Panc1 (cell line): ENCODE results near the gene KCNH5. TPM values are rescaled to one million over a fixed set of nuclear protein-coding genes. Genes with fewer than 3 reads are reported as not detected.

Experiments
- ATAC-seq: fragments of 200-7000 bp; cut with Tn5 transposase; 2 replicates; pipeline ENCODE4 v1.9.1; 2020; ENCODE audit warnings: mild to moderate bottlenecking, moderate library complexity
- BruUV-seq: library from RNA; stranded (reverse); fragments of 400-500 nt; replicated peaks from 2 replicates; lab custom pipeline; 2021; lab: Mats Ljungman, UMichigan
- CTCF ChIA-PET: fragments of 300-600 bp; sonication (Branson Sonifier 250); formaldehyde crosslinking; loops from one replicate; lab custom pipeline; 2022; ENCODE audit warnings: antibody characterized with exemption; lab: Charles Lee
- POLR2A ChIA-PET: fragments of 300-600 bp; sonication (Branson Sonifier 250); formaldehyde crosslinking; loops from one replicate; lab custom pipeline; 2022; ENCODE audit warnings: antibody characterized with exemption; lab: Charles Lee
- DNase-seq: peaks from one replicate; pipeline ENCODE4 v3.0.0-alpha.2; 2010; ENCODE audit warnings: low read depth, low spot score
- H3K27ac ChIP-seq: 2 replicates; pipeline ENCODE4 v1.5.1; 2011; ENCODE audit warnings: mild to moderate bottlenecking, low read length, inconsistent platforms
- H3K27me3 ChIP-seq: fragments of 200-500 bp; sonication (Bioruptor generic); 2 replicates; pipeline ENCODE4 v1.6.0; 2014; ENCODE audit warnings: low read length, inconsistent platforms; ENCODE audit not compliant: control insufficient read depth, insufficient read depth
- H3K36me3 ChIP-seq: fragments of 200-500 bp; sonication (Bioruptor generic); 2 replicates; pipeline ENCODE4 v1.5.1; 2014; ENCODE audit warnings: inconsistent platforms, mild to moderate bottlenecking, low read length, moderate library complexity; ENCODE audit not compliant: control insufficient read depth, insufficient read depth
- H3K4me1 ChIP-seq: 2 replicates; pipeline ENCODE4 v1.5.1; 2011; ENCODE audit warnings: inconsistent platforms, mild to moderate bottlenecking, low read length, moderate library complexity; ENCODE audit not compliant: control insufficient read depth, insufficient read depth
- H3K4me3 ChIP-seq, 2 experiments: 2 replicates each; pipeline ENCODE4 v1.5.1; 2011 to 2012; ENCODE audit warnings: low read depth in 2 of 2, low read length in 2 of 2, mild to moderate bottlenecking in 2 of 2, inconsistent platforms in 1 of 2, moderate library complexity in 1 of 2
- H3K9me3 ChIP-seq: fragments of 200-500 bp; sonication (Bioruptor generic); 2 replicates; pipeline ENCODE4 v1.5.1; 2014; ENCODE audit warnings: low read depth, mild to moderate bottlenecking, inconsistent platforms, low read length, moderate library complexity; ENCODE audit not compliant: control insufficient read depth, insufficient read depth
- CTCF ChIP-seq: fragments of 450-650 bp; IDR thresholded peaks from 2 replicates; pipeline ENCODE4 v1.5.1; 2017; ENCODE audit warnings: mild to moderate bottlenecking
- POLR2AphosphoS5 ChIP-seq: IDR thresholded peaks from 2 replicates; pipeline ENCODE4 v1.6.1; 2012; ENCODE audit warnings: mild to moderate bottlenecking, low read depth, low read length, moderate library complexity
- SIN3A ChIP-seq: IDR thresholded peaks from 2 replicates; pipeline ENCODE4 v1.6.1; 2012; ENCODE audit warnings: low read depth, mild to moderate bottlenecking, low read length, moderate library complexity, borderline replicate concordance; ENCODE audit not compliant: insufficient read depth
- TCF7L2 ChIP-seq: IDR thresholded peaks from 2 replicates; pipeline ENCODE4 v1.6.1; 2011; ENCODE audit warnings: mild to moderate bottlenecking, low read depth, low read length, inconsistent platforms
- in situ Hi-C: cut with HindIII; loops from 2 replicates; pipeline ENCODE4 v1.10.0; 2016; ENCODE audit warnings: low sequenced_read_pairs, low pct_unique_long_range_greater_than_20kb
- intact Hi-C: fragments of 100-400 bp; cut with micrococcal nuclease; formaldehyde crosslinking; loops from one replicate; pipeline ENCODE4 v1.10.0; 2022; ENCODE audit not compliant: unreplicated experiment
- total RNA-seq: library from RNA; stranded (reverse); gene quantifications from one replicate; pipeline ENCODE4 v1.2.1, GENCODE V29; 2021; ENCODE audit not compliant: unreplicated experiment
- TF ChIP-seq, protein P1 (sequence below), 2 experiments: IDR thresholded peaks; 2 replicates each; pipeline ENCODE4 v1.6.1; 2011 to 2012; ENCODE audit warnings: low read depth in 2 of 2, control low read depth in 1 of 2, low read length in 1 of 2, mild to moderate bottlenecking in 1 of 2, moderate library complexity in 1 of 2; ENCODE audit not compliant: insufficient read depth in 1 of 2

Gene KCNH5
- total RNA-seq, 1 experiment from 2014 or later: not detected

- POLR2A ChIA-PET: no interaction called here
- in situ Hi-C loops (no loop called here), intact Hi-C loops (no loop called here)
- no peaks in the 10 kb centered on the region for H3K27me3 ChIP-seq
- no peak overlapping the region for H3K27ac ChIP-seq
- CTCF ChIA-PET: no interaction called here
- no peak overlapping the region for H3K4me3 ChIP-seq
- BruUV-seq: no TSS peak
- no peaks in the 10 kb centered on the region for H3K9me3 ChIP-seq
- no peaks in the 10 kb centered on the region for H3K4me1 ChIP-seq
- DNase-seq (no peak), ATAC-seq (no peak)
- TF ChIP-seq TCF7L2 (no peak), POLR2AphosphoS5 (no peak), CTCF (no peak)
- no peaks in the 10 kb centered on the region for H3K36me3 ChIP-seq
These were observed 299.8 kb downstream of the KCNH5 start for GRCh38 chr14:62745496-62745895.

- ChIA-PET POLR2A (no interaction called here), CTCF (no interaction called here)
- in situ Hi-C loops (no loop called here), intact Hi-C loops (no loop called here)
- Histone ChIP-seq H3K36me3 (no peaks in the 10 kb centered on the region), H3K27me3 (no peaks in the 10 kb centered on the region), H3K4me3 (no peak overlapping the region), H3K27ac (no peak overlapping the region), H3K4me1 (no peaks in the 10 kb centered on the region), H3K9me3 (no peaks in the 10 kb centered on the region)
- ATAC-seq (no peak), DNase-seq (no peak)
- no peak for TF ChIP-seq CTCF
- no peak for TF ChIP-seq TCF7L2
- TF ChIP-seq, protein P1, sequence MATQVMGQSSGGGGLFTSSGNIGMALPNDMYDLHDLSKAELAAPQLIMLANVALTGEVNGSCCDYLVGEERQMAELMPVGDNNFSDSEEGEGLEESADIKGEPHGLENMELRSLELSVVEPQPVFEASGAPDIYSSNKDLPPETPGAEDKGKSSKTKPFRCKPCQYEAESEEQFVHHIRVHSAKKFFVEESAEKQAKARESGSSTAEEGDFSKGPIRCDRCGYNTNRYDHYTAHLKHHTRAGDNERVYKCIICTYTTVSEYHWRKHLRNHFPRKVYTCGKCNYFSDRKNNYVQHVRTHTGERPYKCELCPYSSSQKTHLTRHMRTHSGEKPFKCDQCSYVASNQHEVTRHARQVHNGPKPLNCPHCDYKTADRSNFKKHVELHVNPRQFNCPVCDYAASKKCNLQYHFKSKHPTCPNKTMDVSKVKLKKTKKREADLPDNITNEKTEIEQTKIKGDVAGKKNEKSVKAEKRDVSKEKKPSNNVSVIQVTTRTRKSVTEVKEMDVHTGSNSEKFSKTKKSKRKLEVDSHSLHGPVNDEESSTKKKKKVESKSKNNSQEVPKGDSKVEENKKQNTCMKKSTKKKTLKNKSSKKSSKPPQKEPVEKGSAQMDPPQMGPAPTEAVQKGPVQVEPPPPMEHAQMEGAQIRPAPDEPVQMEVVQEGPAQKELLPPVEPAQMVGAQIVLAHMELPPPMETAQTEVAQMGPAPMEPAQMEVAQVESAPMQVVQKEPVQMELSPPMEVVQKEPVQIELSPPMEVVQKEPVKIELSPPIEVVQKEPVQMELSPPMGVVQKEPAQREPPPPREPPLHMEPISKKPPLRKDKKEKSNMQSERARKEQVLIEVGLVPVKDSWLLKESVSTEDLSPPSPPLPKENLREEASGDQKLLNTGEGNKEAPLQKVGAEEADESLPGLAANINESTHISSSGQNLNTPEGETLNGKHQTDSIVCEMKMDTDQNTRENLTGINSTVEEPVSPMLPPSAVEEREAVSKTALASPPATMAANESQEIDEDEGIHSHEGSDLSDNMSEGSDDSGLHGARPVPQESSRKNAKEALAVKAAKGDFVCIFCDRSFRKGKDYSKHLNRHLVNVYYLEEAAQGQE (IDR thresholded peaks at IDR 0.05; ENCODE audit: insufficient read depth in 1 of 2, low read depth in 2 of 2, low read length in 1 of 2): no peak
- TF ChIP-seq SIN3A: no peak
- TF ChIP-seq POLR2AphosphoS5: no peak
- no TSS peak for BruUV-seq
These were observed 301.7 kb downstream of the KCNH5 start for GRCh38 chr14:62743560-62743959.

DNA sequence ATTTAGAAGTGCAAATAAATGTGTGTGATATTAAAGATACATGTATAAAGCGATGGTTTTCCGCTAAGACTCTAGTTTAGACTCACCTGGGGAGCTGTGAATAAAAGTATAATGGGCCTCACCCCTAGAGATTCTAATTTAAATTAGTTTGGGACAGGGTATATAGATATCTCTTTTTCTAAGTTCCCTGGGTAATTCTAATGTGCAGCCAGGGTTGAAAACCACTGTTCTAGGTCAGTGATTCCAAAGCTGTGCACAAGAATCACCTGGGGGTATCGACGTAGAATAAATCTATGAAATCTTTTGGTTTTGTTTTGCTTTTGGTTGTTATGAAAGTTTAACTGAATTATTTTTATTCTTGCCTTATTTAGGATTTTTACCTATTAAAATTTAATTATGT, 302.1 kb downstream of the KCNH5 start:
- H3K27ac ChIP-seq: no peak overlapping the region
- ChIA-PET POLR2A (no interaction called here), CTCF (interaction anchor here (0.6 kb wide), 1 partner anchor 15 kb away, joined by 5 read pairs; no protein-coding TSS in a partner anchor)
- H3K4me1 ChIP-seq: no peaks in the 10 kb centered on the region
- in situ Hi-C loops: no loop called here
- no peaks in the 10 kb centered on the region for H3K27me3 ChIP-seq
- DNase-seq (no peak), ATAC-seq (no peak)
- TF ChIP-seq TCF7L2: no peak
- TF ChIP-seq SIN3A: no peak
- TF ChIP-seq, protein P1 (IDR thresholded peaks at IDR 0.05; ENCODE audit: insufficient read depth in 1 of 2, low read depth in 2 of 2, low read length in 1 of 2): no peak
- TF ChIP-seq POLR2AphosphoS5: no peak
- no peak for TF ChIP-seq CTCF
- no peak overlapping the region for H3K4me3 ChIP-seq
- no TSS peak for BruUV-seq
- H3K36me3 ChIP-seq: no peaks in the 10 kb centered on the region
- intact Hi-C loops: no loop called here
- no peaks in the 10 kb centered on the region for H3K9me3 ChIP-seq
